ENCODE measurements around the gene LIMS2.

LIMS2 gene

GRCh38 chr2:127628767-127629614 is 46.3 kb downstream of the LIMS2 start:
- no peak for DNase-seq (ENCODE audit: low spot score)

DNA sequence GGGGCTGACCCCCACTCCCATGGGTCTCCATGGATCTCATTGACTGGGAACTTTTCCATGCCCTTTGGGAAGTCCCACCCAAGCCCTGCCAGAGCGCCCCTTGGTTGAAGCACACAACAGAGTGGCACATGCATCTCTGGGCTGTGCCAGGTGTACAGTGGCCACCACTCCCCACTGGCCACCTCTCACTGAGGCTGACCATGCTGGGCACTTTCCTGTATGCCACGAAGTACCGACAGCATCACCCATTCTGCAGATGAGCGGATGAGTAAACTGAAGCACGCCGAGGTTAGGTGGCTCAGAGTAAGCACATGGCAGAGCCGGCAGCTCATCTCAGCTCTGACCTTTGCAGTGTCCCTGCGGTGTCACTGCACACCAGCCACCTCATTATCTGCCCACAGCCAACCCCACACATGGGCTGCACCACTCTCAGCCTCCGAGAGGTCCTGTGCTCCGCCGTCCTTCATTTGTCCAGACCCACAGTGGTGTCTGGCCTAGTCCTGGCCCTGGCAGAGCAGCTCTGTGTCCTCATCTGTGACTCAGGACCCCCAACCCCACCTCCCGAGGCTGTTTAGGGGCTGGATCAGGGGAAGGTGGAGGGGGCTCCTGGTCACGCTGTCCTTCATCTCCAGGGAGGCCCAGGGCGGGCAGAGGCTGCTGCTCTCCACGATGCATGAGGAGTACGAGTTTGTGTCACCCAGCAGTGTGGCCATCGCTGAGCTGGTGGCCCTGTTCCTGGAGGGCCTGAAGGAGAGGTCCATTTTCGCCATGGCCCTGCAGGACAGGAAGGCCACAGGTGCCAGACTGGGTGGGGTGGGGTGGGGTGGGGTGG is 47.4 kb downstream of the LIMS2 start:
- TF ChIP-seq, protein P1, sequence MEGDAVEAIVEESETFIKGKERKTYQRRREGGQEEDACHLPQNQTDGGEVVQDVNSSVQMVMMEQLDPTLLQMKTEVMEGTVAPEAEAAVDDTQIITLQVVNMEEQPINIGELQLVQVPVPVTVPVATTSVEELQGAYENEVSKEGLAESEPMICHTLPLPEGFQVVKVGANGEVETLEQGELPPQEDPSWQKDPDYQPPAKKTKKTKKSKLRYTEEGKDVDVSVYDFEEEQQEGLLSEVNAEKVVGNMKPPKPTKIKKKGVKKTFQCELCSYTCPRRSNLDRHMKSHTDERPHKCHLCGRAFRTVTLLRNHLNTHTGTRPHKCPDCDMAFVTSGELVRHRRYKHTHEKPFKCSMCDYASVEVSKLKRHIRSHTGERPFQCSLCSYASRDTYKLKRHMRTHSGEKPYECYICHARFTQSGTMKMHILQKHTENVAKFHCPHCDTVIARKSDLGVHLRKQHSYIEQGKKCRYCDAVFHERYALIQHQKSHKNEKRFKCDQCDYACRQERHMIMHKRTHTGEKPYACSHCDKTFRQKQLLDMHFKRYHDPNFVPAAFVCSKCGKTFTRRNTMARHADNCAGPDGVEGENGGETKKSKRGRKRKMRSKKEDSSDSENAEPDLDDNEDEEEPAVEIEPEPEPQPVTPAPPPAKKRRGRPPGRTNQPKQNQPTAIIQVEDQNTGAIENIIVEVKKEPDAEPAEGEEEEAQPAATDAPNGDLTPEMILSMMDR (IDR thresholded peaks at IDR 0.05; ENCODE audit: extremely low read depth, missing control alignments) = no peak
- no peak for DNase-seq (ENCODE audit: low spot score)

More at GRCh38 chr2:127628767-127629614, 46.3 kb downstream of the LIMS2 start:
- TF ChIP-seq, protein P1 (IDR thresholded peaks at IDR 0.05; ENCODE audit: extremely low read depth, missing control alignments) = no peak

GRCh38 chr2:127626917-127627739 is 48.2 kb downstream of the LIMS2 start:
- DNase-seq (ENCODE audit: low spot score) = no peak
- TF ChIP-seq, protein P1 (IDR thresholded peaks at IDR 0.05; ENCODE audit: extremely low read depth, missing control alignments) = no peak

GRCh38 chr2:127626175-127626574 is 49.2 kb downstream of the LIMS2 start:
- DNase-seq (ENCODE audit: low spot score) = no peak
- TF ChIP-seq, protein P1 (IDR thresholded peaks at IDR 0.05; ENCODE audit: extremely low read depth, missing control alignments) = no peak

DNA sequence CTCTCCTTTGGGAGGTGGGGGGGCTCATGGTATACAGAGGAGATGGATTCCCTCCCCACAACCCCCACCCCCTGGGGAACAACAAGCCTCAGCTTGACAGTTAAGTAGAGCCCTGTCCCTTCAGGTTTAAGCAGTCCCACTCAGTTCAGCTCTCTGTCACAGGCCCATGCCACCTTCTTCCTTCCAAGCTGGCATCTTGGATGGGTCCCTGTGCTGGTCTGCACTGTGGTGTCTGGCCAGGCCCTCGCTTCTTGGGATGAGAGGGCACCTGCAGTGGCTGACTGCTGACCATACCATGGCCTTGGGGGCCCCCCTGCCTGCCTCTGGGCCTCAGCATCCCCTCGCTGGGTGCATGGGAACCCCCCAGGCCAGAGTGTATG is 49.8 kb downstream of the LIMS2 start:
- TF ChIP-seq, protein P1 (IDR thresholded peaks at IDR 0.05; ENCODE audit: extremely low read depth, missing control alignments) = no peak
- no peak for DNase-seq (ENCODE audit: low spot score)

GRCh38 chr2:127624756-127625571 is 50.4 kb downstream of the LIMS2 start:
- TF ChIP-seq, protein P1 (IDR thresholded peaks at IDR 0.05; ENCODE audit: extremely low read depth, missing control alignments) = no peak
- DNase-seq (ENCODE audit: low spot score) = no peak
